Fibroblast of the aortic adventitia (primary cell): ENCODE results near the gene ATL1. TPM values are rescaled to one million over a fixed set of nuclear protein-coding genes. Genes with fewer than 3 reads are reported as not detected.
A peak's percentile ranks its signal among the peaks of the same experiment; 100 is the strongest.

Source experiments
- DNase-seq: peaks from one replicate; pipeline ENCODE4 v3.0.0-alpha.2; 2010; ENCODE audit warnings: low read depth
- H3K4me3 ChIP-seq: 2 replicates; pipeline ENCODE4 v1.5.1; 2011; ENCODE audit warnings: low read depth, mild to moderate bottlenecking, control low read depth, low read length, moderate library complexity
- CTCF ChIP-seq: IDR thresholded peaks from 2 replicates; pipeline ENCODE4 v1.5.1; 2011; ENCODE audit warnings: mild to moderate bottlenecking, low read length, control low read depth, inconsistent platforms; ENCODE audit not compliant: insufficient read depth
- small RNA-seq: library from RNA; depleted of rRNA; stranded (forward); fragments of <200 nt; gene quantifications from one replicate; pipeline ENCODE3, GENCODE V24; 2012
- total RNA-seq: library from RNA; depleted of rRNA; stranded (reverse); fragments of >200 nt; gene quantifications from 2 replicates; pipeline ENCODE4 v1.2.3, GENCODE V29; 2012; ENCODE audit warnings: low replicate concordance

The ATL1 gene
- total RNA-seq, 1 donor: 10.7 TPM

- H3K4me3 ChIP-seq: no peak overlapping the region
- peak; percentile 69 for DNase-seq
- TF ChIP-seq CTCF: no peak
Observed at GRCh38 chr14:50677527-50678063, 117.7 kb downstream of the ATL1 start.

- no peak for DNase-seq
Observed at GRCh38 chr14:50678163-50678562, 118.2 kb downstream of the ATL1 start.

GRCh38 chr14:50679674-50680073, 119.7 kb downstream of the ATL1 start:
- no peak for DNase-seq

More at GRCh38 chr14:50678163-50678562, 118.2 kb downstream of the ATL1 start:
- no peak overlapping the region for H3K4me3 ChIP-seq
- TF ChIP-seq CTCF: no peak

More at GRCh38 chr14:50679674-50680073, 119.7 kb downstream of the ATL1 start:
- TF ChIP-seq CTCF: no peak
- H3K4me3 ChIP-seq: no peak overlapping the region

Small RNA genes within 50 kb of the gene (small RNA-seq; reads per million reads assigned to genes)
- gene RN7SL452P (not detected), gene SNRPGP1 (not detected)

Other genes starting within 250 kb of the ATL1 start
- 0.98 and 3.3 TPM in 2 replicates for gene L2HGDH, start 247.9 kb upstream of the ATL1 start, total RNA-seq
- gene DMAC2L, start 247.8 kb upstream of the ATL1 start, total RNA-seq: 2.2 and 4.4 TPM in 2 replicates
- 7.3 and 66.6 TPM in 2 replicates for gene CDKL1, start 163.3 kb upstream of the ATL1 start, total RNA-seq
- gene MAP4K5, start 27.6 kb upstream of the ATL1 start, total RNA-seq: 92.1 and 101 TPM in 2 replicates
- 32.4 and 42.2 TPM in 2 replicates for gene SAV1, start 108.2 kb downstream of the ATL1 start, total RNA-seq